ENCODE results near the gene MAL.

MAL gene

DNA sequence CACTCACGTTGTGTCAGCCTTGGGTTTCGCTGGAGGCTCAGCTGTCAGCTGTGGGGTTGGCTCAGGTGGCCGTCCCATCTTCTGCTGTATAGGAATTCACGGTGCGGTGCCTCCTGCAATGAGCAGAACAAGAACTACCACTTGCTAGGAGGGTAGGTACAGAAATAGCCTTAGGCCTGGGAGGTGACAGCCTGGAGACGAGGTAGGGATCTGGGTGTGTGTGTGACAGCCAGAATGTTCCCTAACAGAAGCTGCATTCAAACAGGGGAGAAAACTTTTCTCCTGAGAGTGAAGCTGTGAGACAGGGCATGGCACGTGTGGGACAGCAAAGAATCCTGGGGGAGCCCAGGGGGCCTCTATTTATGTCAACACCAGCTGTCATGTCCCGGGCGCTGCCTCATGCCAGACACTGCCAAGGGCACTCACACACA, 8.4 kb upstream of the MAL start:
- no peak for DNase-seq

- no peak for DNase-seq
These were observed 7.7 kb upstream of the MAL start for GRCh38 chr2:95017836-95018235.

- DNase-seq = no peak
These were observed 7.2 kb upstream of the MAL start for GRCh38 chr2:95018301-95018700.

GRCh38 chr2:95018861-95019550, 6.5 kb upstream of the MAL start:
- no peak for DNase-seq

DNA sequence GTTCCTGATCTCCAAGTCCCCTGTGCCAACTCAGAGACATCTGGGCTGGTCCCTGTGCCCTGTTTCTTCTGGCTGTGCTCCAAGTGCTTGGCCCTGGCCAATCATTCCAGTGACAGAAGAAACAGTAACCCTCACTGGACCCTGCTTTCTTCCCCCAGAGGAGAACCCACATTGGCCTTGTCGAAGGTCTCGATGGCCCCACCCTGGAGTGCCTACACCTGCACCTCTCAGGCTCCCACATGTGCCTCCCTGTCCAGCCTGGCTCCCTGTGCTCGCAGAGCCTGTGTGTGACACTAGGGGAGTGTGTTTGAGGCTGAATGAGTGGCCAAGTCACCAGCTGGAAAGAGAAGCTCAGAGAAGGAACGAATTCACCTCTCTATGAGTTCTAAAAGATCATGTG, 5.9 kb upstream of the MAL start:
- DNase-seq = no peak

GRCh38 chr2:95020275-95021022, 5.1 kb upstream of the MAL start:
- no peak for DNase-seq

GRCh38 chr2:95021023-95021416, 4.5 kb upstream of the MAL start:
- DNase-seq = no peak

GRCh38 chr2:95021847-95022246, 3.7 kb upstream of the MAL start:
- no peak for DNase-seq

DNA sequence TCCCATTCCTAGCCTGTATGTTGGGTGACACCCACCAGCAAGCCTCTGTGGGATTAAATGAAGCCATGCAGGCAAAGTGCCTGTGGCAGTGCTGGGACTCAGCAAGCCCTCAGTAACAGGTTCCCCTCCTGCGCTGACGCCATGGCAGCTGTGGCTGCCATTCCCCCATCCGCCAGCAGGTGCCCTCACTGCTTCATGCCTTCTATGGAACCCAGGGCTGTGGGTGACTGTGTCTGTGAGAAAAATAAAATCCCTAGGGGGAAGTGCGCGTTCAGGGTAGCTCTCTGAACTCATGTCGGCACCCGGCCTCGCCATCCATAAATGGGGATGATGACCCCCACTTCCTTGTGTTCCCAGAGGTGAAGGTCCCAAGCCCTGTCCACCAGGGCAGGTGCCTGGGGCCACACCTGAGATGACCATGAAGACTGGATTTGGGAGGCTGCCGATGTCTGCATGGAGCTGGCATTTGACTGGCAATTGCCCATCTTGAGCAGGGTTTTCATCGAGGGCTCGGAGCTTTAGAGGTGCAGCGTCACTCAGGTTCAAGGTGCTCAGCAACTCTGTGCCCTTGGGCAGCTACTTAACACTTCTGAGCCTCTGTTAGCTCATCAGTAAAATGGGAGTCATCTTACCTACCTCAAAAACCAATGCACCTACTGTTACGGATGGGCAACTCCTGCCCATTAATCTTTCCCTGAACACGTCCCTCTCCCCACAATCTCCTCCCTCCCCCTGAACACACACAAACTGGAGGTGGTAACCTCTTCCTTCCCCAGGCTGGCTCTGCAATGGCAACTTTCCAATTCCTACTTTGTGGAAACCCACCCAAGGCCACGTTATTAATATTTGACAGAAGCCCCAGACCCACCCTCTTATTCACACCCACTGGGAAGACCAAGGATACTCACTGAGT, 2.9 kb upstream of the MAL start:
- DNase-seq = peak; percentile 44

DNA sequence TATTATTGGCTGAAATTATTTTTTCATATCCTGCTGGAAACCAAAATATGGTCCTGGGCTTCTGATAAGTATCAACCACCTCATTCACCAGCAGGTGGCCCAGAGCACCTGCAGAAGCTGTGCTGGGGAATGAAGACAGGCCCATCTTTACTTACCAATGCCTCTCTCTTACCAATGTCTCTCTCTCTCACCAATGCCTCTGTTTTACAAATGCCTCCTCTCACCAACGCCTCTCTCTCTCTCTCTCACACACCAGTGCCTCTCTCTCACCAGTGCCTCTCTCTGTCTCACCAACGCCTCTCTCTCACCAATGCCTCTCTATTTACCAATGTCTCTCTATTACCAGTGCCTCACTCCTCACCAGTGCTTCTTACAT, 2.3 kb upstream of the MAL start:
- DNase-seq = no peak

GRCh38 chr2:95024371-95024770, 1.1 kb upstream of the MAL start:
- DNase-seq = no peak

- no peak for DNase-seq
These were observed 525 bp upstream of the MAL start for GRCh38 chr2:95024960-95025405.

DNA sequence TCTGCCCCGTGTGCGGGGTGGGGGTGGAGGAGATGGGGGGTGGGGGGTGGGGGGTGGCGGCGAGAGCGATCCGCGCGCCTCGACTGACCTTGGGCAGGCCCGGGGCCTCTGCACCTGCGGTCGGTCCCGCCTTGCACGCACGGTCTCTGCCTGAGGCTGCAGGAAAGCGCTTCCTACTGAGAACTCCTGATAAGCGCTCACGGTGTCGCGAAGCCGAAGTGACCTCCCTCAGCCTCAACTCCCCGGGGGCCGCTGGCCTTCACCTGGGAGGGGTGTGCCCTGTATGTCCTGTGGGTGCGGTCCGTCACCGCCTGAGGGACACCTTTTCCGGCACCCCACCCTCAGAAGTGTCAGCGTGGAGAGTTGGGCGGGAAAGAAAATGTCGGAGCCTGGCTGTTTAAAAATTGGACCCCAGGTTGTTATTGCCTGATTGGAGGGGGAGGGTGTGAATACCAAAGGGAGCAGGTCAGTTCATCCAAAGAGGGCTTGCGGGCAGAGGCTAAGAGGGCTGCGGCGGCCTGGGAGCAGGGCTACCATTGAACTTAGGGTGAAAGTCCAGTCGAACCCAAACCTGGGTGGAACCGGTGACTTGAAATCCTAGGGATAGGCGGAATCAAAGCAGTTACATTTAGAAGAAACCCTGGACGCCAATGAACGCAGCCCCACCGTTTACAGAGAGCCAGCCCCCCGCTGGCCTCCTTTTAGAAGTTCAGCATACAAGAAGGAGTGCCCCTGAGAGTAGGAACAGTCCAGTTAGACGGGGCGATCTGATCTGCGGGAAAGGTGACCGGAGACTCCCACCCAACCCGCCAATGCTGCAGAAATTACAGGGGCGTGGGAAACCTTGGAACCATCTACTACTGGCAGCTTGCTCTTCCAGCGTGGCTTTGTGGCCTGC, 1.2 kb downstream of the MAL start:
- no peak for DNase-seq

DNA sequence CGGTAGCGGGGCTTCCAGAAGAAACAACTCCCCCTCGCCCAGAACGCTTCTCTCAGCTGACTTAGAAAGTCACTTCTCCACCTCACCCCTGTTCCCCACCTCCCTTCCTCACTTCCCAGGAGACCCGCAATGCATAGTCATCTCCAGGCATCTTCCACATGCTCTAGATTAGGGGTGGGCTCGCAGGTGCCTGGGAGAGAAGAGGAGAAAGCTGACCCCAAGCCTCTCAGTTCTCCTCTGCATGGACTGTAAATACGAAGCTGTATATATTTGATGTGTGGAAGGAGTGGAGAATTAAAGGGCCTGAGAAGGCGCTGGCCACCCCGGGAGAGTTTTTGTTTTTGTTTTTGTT, 1.8 kb downstream of the MAL start:
- DNase-seq = no peak

DNA sequence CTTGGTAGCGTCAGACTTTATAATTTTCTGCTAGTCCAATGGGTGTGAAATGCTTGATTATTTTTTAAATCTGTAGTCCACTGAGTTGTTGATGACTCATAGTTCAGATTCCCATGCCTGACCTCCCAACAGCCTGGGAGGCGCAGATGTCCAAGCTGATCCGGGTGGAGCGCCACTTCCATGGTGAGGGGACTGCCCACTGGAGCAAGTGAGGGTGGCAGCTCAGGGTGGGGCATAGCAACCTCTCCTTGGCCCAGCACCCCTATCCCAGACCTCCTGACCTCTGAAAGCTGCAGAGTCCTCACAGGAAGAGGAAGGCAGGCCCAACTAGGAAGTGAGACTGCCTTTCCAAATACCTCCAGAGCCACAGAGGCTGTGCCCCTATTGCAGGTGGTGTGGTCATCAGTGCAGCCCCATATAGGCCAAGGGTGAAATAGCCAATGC, 4.4 kb downstream of the MAL start:
- no peak for DNase-seq

GRCh38 chr2:95030496-95030895, 5.0 kb downstream of the MAL start:
- no peak for DNase-seq

GRCh38 chr2:95031076-95031725, 5.7 kb downstream of the MAL start:
- no peak for DNase-seq

GRCh38 chr2:95031726-95032116, 6.2 kb downstream of the MAL start:
- no peak for DNase-seq

- DNase-seq = no peak
These were observed 6.8 kb downstream of the MAL start for GRCh38 chr2:95032341-95032740.

DNA sequence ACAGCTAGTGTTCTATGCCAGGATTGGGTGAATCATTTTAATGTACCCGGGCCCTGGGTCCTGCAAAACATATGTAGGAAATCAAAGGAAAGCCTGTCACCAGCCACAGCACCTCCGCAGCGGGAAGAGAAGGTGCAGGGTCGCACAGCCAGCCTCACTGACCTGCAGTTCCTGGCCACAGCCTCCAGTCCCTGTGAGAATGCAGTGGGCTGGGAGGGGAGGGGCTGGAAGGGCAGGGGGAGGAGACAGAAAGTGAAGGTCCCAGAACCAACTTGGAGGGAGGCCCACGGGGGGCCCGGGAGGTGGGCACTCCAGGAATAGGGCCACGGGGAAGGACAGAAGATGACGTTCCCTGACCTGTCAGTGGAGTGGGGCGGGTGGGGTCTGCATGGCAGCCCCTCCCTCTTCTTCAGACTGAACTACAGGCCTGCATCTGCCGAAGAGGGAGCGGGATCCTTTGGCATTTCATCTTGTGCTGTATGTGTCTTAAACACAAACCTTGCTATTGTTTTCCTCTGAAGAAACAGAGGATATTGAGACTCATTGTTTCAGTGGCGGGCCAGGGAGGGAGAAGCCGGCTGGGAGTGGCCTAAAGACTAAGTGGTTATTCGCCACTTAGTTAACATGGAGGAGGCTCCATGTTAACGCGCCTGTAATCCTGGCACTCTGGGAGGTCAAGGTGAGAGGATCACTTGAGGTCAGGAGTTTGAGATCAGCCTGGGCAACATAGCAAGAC, 7.5 kb downstream of the MAL start:
- DNase-seq = no peak

- no peak for DNase-seq
These were observed 8.7 kb downstream of the MAL start for GRCh38 chr2:95034221-95034620.
